Uterus (tissue), 2 donors: ENCODE data around the gene HDAC1.
"Not testable (repeated sequence)": the region's sequence is repeated elsewhere in the genome, so short reads cannot be mapped to it uniquely, and the experiment has no call there.

Source experiments
- POLR2A ChIP-seq, 2 donors: fragments of 450-650 bp; IDR thresholded peaks; one replicate each; pipeline ENCODE4 v1.6.1; 2016; ENCODE audit warnings: antibody characterized with exemption in 2 of 2, mild to moderate bottlenecking in 1 of 2, moderate library complexity in 1 of 2
- TF ChIP-seq, protein P1 (sequence below), 4 experiments: fragments of 200-600 bp in 2 of 4; fragments of 450-650 bp in 2 of 4; sonication (generic) in 2 of 4; IDR thresholded peaks; one replicate each; pipeline ENCODE4 v1.5.1; 2016 to 2019; ENCODE audit warnings: antibody characterized with exemption in 4 of 4, mild to moderate bottlenecking in 2 of 4, moderate library complexity in 1 of 4

GRCh38 chr1:32298211-32298610 is 6.3 kb downstream of the HDAC1 start:
- not testable (repeated sequence) for TF ChIP-seq POLR2A (IDR thresholded peaks at IDR 0.05)
- TF ChIP-seq, protein P1, sequence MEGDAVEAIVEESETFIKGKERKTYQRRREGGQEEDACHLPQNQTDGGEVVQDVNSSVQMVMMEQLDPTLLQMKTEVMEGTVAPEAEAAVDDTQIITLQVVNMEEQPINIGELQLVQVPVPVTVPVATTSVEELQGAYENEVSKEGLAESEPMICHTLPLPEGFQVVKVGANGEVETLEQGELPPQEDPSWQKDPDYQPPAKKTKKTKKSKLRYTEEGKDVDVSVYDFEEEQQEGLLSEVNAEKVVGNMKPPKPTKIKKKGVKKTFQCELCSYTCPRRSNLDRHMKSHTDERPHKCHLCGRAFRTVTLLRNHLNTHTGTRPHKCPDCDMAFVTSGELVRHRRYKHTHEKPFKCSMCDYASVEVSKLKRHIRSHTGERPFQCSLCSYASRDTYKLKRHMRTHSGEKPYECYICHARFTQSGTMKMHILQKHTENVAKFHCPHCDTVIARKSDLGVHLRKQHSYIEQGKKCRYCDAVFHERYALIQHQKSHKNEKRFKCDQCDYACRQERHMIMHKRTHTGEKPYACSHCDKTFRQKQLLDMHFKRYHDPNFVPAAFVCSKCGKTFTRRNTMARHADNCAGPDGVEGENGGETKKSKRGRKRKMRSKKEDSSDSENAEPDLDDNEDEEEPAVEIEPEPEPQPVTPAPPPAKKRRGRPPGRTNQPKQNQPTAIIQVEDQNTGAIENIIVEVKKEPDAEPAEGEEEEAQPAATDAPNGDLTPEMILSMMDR (IDR thresholded peaks at IDR 0.05): not testable (repeated sequence)
